DMS153 treated with DMSO at 0.1 percent for 48 hours (cell line): ENCODE results near the gene CXCR2.

Experiments used
- DNase-seq: peaks from one replicate; lab custom pipeline; 2025; ENCODE audit not compliant: unreplicated experiment; lab: John Stamatoyannopoulos, UW

CXCR2 gene

DNA sequence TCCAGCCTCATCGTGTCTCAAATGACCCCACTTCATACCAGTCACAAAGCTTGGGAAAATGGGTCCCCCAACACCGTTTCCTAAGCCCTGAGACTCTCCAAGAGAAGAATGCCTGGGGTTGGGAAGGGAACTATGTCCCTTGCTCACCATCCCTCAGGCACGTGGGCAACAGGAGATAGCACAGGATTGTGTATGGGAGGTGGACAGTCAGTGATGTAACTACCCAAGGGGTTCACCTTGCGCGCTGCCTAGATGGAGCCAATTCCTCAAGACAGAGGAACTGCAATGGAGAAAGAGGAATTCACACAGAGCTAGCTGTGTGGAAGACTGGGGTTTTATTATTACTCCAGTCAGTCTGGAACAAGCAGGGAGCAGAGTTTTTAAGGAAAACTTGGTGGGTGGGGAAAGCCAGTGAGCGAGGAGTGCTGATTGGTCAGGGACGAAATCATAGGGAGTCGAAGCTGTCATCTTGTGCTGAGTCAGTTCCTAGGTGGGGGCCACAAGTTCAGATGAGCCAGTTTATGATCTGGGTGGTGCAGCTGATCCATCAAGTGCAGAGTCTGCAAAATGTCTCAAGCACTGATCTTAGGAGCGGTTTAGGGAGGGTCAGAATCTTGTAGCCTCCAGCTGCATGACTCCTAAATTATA is 54.8 kb downstream of the CXCR2 start:
- DNase-seq = no peak

DNA sequence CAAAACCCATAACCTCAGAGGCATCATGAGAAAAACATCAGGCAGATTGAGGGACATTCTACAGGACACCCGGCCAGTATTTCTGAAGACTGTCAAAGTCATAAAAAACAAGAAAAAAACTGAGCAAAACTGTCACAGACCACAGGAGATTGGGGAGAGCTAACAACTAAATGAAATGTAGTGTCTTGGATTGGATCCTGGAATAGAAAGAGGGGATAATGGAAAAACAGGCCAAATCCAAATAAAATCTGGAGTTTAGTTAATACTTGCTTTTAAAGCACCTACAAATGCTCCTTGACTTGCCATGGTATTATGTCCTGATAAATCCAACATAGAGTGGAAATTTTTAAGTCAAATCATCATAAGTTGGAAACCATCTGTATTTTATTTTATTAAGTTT is 58.5 kb downstream of the CXCR2 start:
- no peak for DNase-seq

DNA sequence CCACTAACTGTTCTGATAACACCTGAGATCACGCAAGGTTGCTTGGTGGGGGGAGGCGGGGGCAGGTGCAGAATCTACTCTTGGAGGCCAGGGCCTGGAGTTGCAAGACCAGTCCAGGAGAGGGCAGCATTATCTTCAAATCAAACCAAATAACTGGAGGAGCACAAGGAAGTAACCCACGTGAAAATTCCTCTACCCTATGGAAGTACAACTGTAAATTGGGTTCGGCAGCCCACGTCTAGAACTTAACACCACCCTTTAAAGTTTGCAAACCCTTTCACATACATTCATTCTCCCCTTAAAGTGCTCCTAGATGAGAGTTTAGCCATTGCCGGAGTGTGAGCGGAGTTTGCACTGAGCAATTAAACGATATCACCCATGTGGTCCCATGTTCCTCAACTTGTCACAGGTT is 60.5 kb downstream of the CXCR2 start:
- peak; percentile 50 for DNase-seq
